ENCODE results near the gene OGFOD1.

OGFOD1 gene

GRCh38 chr16:56450986-56451752, at the start of gene OGFOD1, which contains the start of gene NUDT21:
OGFOD1 (plus strand) TSS chr16:56451554; CDS start chr16:56451613, 59 bp downstream.
NUDT21 (minus strand) TSS chr16:56451332; CDS start chr16:56451202, 130 bp downstream.
- peak; percentile 96 for FAIRE-seq

GRCh38 chr16:56405977-56406672, 45.2 kb upstream of the OGFOD1 start:
- FAIRE-seq: no peak

DNA sequence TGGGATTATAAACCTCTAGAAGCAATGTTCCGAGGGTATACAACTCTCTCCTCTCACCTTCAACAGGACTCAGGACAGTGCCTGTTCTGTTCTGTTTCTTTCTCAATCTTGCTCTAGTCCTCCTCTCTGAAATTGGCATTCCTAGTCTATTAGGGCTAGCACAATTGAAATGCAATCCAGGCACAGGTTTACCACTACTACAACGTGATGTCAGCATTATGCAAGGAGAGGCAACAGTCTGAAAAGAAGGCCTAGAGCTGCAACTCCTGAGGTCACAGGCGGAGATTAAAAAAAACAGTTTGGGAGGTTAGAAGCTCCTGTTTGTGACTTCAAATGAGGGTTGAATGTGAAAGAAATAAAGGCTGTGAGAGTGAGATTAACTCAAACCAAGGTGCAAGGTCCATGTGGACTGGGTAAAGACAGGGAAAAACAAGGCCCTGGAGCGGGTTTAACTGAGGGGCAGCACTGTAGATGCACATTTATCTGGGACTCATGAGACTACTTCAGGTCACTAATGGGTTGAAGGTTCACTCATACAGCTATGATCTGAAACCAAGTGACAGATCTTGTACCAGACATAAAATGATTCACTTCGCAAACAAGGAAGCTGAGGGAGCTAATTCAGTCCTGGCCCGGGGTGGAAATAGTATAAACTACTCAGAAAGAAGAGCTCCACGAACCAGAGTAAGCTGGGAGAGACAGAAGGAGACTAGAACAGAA, 42.8 kb upstream of the OGFOD1 start:
- FAIRE-seq: no peak

- no peak for FAIRE-seq
Observed at GRCh38 chr16:56409195-56409594, 42.2 kb upstream of the OGFOD1 start.

DNA sequence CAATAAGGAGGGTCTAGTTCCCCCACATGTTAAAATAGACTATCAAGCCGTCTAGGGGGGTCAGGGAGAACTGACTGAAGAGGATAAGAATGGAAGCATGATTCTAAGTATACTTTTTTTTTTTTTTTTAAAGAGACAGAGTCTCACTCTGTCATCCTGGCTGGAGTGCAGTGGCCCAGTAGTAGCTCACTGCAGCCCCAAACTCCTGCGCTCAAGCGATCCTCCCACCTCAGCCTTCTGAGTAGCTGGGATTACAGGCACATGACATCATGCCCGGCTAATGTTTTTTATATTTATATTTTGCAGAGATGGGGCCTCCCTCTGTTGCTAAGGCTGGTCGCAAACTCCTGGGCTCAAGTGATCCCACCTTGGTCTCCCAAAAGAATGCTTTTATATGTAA, 40.2 kb upstream of the OGFOD1 start:
- FAIRE-seq: no peak

DNA sequence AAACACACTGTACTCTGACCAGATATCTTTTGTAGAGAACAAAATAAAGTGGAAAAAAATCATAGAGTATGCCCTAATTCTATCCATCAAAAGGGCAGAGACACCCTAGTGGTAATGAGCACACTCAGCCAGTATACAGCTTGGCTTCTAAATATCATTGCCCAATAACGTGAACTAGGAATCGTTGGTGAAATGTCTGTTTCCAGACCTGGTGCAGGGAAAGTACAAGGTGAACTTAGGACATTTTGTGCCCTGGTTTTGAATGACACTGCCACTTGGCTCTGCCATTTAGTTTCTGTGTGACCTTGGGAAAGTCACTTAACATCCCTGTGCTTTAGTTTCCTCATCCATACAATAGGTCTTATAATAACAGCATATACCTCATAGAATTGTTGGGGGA, 39.7 kb upstream of the OGFOD1 start:
- FAIRE-seq: no peak

GRCh38 chr16:56413381-56413780, 38.0 kb upstream of the OGFOD1 start:
- no peak for FAIRE-seq

GRCh38 chr16:56414366-56414765, 37.0 kb upstream of the OGFOD1 start:
- no peak for FAIRE-seq

DNA sequence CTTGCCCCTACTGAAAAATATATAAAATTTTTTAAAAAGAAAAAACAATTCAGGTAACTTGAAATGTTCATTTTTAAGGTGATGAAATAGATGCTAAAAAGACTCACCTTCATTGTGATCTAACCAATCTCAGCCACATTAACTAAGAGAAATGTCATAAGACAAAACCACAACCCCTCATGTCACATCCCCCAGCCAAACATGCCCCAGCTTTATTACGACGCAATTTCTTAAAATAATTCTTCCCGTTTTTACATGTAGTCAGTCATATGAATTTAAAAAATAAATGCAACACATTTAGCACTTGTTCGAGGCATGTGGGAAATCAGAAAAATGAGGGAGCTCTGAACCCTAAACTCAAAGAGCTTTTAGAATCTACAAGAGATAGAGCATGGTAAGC, 35.5 kb upstream of the OGFOD1 start:
- no peak for FAIRE-seq

- no peak for FAIRE-seq
Observed at GRCh38 chr16:56417138-56417537, 34.2 kb upstream of the OGFOD1 start.

DNA sequence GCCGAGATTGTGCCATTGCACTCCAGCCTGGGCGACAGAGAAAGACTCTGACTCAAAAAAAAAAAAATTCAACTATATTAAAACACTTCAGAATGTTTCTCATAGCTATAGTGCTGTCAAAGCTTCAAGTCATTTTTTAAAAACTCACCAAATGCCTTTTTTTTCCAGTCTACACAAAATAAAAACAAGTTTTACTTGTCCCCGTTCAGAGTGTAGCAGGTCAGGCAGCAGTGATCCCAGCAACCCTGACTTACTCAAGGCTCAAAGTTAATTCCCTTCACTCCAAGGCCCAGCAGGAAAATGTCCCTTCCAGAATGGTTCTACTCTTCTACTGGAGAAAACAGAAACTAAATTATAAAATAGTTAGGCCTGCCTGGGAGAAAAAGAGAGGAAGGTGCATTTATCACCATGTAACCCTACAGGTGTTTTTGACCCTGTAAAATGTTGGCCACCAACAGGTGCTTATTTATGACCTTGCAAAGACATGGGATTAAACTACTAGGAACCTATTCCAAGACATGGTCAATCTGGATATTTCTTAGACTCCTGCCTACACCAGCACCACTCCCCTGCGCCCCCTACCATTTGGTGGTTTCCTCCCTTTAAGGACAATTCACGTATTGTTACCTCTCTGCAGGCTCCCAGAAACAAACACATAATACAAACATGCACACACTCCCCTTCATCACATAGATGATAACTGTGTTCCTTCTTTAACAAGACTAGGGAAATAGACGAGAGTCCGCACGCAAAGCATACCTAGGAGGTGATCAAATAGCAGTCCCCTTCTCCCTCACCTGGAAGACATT, 31.4 kb upstream of the OGFOD1 start:
- no peak for FAIRE-seq

DNA sequence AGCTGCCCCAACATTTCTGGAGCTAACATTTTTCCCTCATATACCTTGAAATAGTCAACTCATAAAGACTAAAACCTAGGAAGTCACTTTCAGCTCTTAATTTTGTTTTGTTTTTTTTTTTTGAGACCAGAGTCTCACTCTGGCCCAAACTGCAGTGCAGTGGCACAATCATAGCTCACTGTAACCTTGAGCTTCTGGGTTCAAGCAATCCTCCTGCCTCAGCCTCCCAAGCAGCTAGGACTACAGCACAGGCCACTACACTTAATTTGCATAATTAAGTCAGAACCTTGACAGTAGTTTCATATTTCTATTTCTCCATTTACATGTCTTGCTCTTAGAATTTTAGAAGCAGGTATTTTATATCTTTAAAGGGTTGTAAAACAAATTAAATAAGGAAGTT, 30.7 kb upstream of the OGFOD1 start:
- FAIRE-seq: no peak

DNA sequence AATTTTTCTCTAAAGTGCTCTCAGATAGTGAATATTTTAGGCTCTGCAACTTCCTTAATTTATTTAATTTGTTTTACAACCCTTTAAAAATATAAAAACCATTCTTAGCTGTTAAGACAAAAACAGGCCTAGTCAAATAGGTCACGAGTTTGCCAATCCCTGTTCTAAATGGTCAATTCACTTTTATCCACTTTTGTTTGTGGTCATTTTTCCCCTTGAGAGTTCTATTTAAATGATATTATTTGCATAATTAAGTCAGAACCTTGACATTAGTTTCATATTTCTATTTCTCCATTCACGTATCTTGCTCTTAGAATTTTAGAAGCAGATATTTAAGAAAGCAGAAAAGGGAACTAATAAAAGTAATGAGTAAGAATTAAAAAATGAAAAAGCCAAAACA, 30.0 kb upstream of the OGFOD1 start:
- FAIRE-seq: no peak

- no peak for FAIRE-seq
Observed at GRCh38 chr16:56421976-56422669, 29.2 kb upstream of the OGFOD1 start.

- FAIRE-seq: no peak
Observed at GRCh38 chr16:56422896-56423441, 28.4 kb upstream of the OGFOD1 start.

- FAIRE-seq: no peak
Observed at GRCh38 chr16:56423584-56424403, 27.6 kb upstream of the OGFOD1 start.

DNA sequence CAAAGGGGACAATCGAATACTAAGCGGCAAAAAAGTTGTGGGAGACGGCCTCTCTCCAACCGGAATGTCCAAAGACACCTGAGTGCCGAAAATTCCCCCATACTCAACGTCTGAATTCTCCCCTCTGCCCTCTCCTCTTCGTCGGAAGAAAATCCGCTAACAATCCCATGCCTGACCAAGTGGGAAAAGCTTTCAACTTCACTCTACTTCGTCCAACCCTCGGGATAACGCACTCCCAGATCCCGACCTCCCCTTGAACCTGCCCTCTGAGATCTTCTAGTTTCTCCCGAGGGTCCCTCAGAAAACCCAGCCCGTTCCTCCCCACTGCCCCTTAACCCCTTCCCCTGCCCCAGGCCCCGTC, 27.0 kb upstream of the OGFOD1 start:
- no peak for FAIRE-seq

DNA sequence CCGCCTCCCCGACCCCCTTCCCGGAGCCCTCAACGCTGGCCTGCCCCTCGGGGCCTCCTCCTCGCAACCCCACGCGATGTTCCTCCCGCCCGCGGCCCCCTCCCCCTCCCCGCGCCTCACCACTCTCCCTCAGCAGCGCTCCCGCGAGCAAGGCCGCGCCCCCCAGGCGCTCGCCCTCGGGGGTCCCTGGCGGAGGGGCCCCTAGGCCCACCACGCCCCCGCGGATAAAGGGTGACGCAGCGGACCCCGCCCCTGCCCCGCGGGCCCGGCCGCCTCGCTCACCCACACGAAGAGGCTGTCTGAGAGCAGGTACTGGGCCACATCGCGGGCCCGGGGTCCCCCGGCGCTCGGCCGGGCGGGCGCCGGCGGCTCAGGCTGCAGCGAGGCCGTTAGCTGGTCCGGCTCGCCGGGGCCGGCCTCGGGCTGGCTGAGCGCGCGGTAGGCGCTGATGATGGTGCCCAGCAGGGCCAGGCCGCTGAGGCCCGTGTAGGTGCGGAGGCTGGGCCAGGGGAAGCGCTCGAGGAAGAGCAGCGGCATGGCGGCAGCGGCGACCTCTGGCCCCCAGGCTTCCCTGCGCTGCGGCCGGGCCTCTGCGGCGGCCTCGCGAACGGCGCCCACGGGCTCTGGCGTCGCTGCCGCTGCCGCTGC, 26.4 kb upstream of the OGFOD1 start:
- FAIRE-seq: no peak

DNA sequence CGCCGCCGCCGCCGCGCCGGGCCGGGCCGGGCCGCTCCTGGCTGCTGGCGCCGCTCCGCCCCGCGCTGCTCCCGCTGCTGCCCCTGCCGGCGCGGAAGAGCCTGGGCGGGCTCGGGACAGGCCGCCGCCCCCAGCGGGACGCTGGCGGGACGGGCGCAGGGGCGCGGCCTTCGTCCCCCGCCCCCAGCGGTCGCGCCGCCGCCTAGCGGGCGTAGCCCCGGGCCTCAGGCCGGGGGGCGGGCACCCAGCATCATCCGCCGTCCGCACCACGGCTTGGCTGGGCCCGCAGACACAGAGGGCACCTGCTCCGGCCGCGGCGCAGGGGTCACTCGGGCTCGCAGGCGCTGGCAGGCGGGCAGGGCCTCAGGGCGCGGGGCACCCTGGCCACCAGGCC, 25.9 kb upstream of the OGFOD1 start, which contains the start of gene AMFR:
AMFR (minus strand) TSS at position 107 of the 394 bp plus-strand sequence. CDS start 218 bp downstream, outside the sequence.
- FAIRE-seq: no peak

GRCh38 chr16:56426585-56426984, 24.8 kb upstream of the OGFOD1 start:
- no peak for FAIRE-seq
